Stimulated activated CD8-positive, alpha-beta memory T cell treated with anti-CD3 and anti-CD28 coated beads, Interleukin-12 subunit alpha, Interleukin-12 subunit beta, amount 100 ng/mL, for 1 hour (primary cell): ENCODE data around the gene GPR141.
"Not testable (repeated sequence)": the region's sequence is repeated elsewhere in the genome, so short reads cannot be mapped to it uniquely, and the experiment has no call there.

Experiments
- DNase-seq: peaks from one replicate; pipeline ENCODE4 v3.0.0-alpha.2; 2020; ENCODE audit warnings: low read depth

Gene GPR141

DNA sequence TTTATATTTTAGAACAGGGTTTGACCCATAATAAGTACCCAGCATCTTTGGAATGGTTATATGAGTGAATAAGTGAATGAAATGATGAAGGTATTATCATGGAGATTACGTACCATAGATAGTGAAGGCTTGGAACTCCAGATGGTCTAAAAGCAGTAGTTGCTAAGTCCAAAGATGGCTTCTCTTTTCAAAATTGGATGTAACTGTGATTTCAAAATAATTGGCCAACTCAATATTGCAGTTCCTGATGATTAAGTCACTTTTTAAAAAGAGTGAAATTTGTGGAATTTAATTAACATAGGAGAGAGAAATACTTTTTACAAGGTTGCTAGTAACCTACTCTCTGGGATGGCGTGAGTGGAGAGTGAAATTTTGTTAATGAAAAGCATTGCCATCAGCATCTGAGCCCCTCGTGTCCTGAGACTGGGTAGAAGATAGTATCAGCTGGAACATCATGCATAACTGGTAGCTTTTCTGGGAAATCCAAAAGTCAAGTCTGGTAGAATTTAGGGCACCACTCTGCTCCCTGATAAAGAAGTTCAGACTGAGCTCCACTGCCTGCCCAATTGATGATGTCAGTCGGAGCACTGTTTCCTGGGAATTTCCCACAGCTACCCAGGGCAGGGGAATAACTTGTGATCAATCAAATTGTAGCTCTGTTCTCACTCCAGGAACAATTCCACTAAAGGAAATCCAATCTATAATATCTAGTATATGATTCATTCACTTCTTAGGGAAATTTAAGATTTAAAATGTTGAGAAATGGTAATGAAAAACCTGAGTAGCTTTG lies 3.2 kb downstream of the GPR141 start:
- DNase-seq = no peak

DNA sequence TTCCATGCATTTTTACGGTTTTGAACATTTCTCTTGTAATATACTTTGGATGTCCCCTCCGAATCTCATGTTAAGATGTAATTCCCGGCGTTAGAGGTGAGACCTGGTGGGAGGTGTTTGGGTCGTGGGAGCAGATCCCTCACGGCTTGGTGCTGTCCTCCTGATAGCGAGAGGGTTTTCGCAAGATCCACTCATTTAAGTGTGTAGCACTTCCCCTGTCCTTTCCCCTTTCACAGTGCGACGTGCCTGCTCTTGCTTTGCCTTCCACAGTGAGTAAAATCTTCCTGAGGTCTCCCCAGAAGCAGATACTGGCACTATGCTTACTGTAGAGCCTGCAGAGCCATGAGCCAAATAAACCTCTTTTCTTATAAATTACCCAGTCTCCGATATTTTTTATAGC lies 6.6 kb downstream of the GPR141 start:
- DNase-seq = no peak

DNA sequence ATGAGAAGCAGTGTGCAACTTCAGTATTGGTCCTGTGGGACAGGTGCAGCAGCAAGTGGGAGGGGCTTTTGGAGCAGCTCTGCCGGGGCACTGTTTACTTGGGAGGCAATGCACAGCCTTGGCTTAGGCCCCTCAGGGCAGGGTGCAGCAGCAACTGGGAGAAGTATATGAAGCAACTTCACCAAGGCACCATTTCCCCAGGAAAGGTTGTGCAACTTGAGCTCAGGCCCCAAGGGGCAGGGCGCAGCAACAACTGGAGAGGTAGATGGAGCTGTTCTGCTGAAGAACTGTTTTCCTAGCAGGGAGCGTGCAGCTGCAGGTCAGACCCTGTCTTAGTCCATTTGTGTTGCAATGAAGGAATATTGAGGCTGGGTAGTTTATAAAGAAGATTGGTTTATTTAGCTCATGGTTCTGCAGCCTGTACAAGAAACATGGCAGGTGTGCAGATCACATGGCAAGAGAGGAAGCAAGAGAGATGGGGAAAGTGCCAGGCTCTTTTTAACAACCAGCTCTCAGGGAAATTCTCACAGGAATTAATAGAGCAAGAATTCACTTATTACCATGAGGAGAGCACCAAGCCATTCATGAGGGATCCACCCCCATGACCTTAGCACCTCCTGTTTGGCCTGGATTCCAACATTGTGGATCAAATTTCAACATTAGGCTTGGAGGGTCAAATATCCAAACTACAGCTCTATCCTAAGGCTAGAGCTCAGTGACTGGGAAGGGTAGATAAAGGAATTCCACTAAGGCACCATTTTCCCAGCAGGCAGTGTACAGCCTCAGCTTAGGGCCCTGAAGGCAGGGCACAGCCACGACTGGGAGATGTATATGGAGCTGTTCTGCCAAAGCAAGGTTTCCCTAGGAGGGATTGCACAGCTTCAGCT lies 10.9 kb downstream of the GPR141 start:
- DNase-seq = no peak

DNA sequence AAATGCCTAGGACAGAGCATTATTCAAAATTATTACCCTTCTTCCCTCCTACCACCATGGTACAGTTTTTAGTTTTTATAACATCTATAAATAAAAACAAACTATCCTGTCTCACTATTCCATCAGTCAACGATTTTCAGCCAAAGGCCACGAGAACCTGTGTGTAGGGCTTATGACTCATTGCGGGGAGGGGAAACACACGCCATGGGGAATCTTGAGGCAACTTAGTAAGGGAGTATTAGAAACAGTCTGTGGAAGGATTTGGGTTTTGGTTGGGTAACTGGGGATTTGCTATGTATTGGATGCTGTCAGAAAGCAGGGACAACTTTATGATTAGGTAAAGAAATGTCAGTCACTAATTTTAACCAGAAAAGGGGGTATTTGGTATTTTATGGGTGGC lies 14.7 kb downstream of the GPR141 start:
- DNase-seq = no peak

DNA sequence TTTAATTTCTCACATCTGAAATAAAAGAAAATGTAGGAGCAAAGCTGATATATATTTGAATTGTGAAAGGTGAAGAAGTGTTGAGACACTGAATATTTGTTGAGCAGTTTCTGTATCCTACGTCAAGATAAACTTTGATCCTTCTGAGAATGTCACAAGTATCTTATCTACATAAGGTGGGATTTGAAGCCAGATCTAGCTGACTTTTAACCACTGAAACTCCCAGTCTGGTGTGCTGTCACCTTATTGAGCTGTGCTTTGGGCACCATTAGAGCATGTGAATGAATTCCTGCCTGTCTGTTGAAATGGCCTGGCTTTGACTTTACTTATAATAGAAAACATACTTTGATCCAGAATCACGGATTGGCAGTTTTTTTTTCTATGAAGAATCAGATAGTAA lies 15.2 kb downstream of the GPR141 start:
- no peak for DNase-seq

DNA sequence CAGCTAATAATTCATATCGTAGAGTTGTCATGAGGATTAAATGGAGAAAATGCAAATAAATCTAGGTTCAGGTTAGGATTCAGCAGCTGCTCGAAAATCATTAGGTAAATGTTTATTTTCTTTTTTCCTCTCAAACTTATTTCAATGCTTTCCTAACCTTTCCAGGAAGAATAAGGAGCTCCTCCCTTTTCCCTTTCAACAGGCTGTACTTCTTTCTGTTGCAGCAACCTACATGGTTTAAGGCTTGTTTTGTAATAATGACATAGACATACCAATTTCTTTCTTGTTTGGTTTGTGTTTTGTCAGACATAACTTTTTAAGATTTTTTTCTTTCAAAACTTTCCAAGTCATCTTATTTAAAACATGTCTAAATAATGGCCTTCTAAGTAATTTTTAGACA lies 18.2 kb downstream of the GPR141 start:
- no peak for DNase-seq

DNA sequence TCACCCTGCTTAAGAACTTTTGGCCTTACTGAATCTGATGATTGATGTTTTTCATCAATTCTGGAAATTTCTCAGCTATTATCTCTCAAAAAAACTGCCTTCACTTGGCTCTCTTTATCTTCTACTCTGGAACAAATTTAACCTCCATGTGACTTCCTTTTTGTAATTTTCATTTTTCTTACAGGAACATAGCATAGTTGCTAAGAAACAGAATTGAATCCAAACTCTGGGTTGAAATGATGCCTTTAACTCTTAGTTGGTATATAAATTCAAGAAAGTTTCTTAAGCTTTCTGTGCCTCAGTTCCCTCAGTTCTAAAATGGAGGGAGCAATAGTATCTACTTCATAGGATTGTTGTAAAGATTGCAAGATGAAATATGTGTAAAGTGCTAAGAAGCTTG lies 19.8 kb downstream of the GPR141 start:
- DNase-seq = no peak

DNA sequence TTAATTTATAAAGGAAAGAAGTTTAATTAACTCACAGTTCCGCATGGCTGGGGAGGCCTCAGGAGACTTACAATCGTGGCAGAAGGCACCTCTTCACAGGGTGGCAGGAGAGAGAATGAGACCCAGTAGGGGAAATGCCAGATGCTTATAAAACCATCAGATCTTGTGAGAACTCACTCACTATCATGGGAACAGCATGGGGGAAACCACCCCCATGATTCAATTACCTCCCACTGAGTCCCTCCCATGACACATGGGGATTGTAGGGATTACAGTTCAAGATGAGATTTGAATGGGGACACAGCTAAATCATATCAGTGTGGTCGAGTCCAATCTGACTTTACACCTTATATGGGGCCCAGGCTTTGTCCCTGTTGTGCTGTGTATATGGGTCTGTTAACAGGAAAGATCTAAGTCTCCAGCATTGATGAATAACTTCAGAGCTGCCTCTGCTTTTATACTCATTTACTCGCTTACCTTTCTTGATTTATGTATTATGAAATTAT lies 20.8 kb downstream of the GPR141 start:
- DNase-seq = not testable (repeated sequence)

DNA sequence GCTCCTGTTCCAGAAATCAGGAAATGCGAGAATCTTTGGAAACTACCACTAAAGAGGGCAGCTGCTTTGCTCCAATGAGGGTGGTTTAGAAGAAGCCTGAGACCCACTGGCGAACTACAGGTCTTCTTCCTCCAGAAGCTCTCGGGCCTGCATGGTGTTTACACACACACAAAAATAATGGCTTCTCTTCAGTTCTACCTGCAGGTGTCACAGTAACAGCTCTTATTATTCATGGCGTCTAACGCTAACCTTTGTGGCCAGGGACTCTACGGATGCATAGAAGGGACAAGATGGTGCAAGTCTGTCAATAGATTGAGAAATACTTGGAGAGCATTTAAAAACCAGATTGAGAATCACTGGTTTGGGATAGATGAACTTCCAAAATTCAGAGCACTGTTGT lies 22.4 kb downstream of the GPR141 start:
- no peak for DNase-seq

DNA sequence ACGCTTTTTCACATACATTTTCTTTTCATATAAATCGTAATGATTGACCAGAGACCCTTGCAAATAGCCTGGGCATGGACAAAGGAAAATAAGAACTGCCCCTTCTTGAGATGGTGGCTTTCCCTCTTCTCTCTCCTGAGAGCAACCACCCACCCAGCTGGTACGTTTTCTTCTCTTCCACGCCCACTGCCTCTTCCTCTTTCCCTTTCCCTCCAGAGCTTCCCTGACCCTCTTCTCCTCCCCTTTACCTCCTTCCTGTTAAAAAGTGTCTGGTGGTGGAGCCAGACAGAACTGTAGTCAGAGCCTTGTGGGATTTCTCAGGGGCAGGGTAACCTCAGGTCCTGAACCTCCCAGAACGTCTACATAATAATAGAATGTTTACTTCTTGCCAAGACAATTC lies 23.2 kb downstream of the GPR141 start:
- no peak for DNase-seq

DNA sequence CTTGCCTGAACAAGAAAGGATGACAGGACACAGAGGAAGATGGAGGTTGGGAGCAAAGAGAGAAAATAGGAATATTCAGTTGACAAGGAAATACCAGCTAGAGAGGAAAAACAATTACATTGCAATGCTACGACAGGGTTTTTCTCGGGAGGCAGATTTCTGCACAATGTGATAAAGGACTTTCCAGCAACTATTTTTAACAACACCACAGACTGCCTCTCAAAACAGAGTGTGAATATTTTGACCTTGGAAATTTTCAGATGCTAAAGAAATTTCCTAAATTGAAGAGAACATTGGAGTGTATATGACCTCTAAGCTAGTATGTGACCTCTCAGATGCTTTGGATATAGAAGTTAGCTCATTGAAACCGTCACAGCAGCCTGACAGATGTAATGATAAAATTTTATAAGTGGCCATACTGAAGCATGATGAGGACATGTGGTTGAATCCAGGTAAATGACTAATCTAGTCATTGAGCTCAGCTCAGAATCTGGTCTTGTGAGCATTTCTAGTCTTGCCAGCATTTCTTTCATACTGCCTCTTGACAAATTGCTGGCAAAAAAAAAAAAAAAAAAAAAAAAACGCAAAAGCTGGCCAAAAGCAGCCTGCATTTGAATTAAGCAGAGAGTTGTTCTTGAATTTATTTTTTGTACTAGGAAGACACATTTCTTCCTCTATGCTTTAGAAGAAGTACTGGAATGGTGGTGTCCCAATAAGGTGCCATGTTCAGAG lies 24.4 kb downstream of the GPR141 start:
- no peak for DNase-seq

DNA sequence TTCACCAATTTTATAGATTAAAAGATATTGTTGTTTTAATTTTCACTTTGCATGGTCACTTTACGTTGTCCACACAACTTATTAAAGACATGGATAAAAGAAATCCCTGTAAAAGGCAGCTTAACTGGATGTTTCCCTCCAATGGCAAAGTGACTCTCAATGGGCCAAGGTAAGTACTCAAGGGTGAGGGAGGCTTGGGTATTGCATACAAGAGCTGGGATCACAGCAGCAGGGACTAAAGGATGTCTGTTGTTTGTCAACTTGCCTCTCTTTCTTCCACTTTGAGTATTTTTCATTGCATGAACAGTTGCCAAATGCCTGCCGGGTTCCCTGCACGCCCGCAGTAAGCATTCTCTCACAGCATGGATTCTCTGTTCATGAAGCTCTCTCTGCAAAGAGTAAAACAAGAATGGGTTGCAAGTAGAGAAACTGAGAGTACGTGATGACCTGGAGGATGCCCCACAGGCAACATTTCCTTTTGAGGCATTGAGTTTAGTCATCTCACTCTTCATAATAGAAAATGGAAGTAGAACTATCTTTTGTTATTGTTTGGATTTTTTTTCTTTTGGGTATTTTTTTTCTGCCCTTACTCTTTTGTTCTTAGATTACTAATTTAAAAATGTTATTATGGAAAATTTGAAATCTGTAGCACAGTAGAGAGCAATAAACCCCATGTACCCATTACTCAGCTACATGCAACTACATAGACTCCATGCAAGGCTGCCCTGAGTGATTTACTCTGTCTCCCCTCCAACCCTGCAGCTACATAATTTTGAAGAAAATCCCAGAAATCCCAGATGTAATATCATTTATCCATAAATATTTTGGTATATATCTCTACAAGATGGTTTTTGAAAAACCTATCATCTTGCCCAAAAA lies 26.3 kb downstream of the GPR141 start:
- DNase-seq = no peak

DNA sequence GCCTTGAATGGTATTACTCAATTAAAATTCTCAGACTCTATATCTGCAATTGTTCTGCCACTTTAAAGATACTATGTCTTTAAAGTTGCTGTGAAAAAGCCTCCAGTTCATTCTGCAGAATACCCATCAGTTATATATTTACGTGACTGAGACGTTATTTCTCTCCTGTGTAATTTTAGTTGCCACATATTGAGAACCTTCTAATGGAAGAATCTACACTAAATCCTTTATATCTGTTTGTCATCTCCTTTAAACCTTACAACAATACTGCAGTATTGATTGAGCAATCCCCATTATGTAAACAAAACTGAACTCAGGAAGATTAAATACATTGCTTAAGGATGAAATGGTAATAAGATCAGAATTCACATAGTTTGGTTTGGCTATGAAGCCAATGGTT lies 30.0 kb downstream of the GPR141 start:
- no peak for DNase-seq

DNA sequence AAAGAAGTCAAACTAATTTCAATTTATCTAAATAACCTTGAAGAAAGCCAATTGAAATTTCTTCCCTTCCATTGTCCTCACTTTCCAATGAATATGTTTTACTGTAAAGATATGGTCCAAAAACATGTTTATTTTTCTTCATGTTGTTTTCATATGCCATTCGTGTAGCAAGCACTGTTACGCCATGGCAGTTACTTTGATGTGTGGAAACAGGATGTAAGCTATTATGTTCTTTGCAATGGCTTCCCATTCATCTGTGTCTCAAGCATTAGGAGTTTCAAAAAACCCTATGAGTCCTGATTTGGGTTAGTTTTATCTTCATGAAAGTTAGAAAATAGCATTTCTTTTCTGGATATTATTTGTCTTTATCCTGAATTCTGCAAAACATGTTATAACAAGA lies 31.0 kb downstream of the GPR141 start:
- no peak for DNase-seq

DNA sequence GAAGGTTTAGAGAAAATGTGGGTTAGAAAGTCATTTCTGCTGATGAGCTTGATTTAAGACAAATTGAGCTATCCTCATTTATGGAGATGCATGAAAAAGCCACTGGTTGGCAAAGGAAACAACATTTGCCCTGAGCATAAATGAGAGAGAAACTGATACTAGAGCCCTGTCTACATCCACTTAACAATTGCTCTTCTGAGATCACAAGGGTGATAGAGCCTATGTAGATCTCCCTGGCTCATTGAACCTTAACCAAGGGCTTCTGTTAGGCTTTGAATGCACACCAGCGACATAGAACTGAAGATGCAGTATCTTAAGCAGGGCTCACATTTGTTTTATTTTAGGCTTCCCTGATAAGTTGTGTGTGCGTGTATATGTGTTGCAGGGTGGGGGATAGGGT lies 35.0 kb downstream of the GPR141 start:
- no peak for DNase-seq

DNA sequence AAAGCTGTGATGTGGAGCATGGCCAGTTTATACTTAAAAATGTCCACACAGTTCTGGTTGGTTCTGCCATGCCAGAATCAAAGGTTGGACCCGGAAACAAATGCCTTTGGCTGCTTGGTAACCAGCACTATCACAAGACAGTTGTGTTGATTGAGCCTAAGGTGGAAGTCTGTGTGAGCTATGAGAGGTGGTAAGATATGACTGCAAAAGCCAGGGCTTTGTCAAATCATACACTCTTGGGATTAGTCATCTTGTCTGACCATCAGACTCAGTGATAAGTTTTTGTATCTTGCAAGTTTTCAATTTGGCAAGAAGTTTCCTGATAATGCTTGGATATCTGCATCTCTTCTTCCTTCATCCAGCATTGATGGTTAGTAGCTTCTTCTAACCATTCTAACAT lies 35.5 kb downstream of the GPR141 start:
- DNase-seq = no peak

DNA sequence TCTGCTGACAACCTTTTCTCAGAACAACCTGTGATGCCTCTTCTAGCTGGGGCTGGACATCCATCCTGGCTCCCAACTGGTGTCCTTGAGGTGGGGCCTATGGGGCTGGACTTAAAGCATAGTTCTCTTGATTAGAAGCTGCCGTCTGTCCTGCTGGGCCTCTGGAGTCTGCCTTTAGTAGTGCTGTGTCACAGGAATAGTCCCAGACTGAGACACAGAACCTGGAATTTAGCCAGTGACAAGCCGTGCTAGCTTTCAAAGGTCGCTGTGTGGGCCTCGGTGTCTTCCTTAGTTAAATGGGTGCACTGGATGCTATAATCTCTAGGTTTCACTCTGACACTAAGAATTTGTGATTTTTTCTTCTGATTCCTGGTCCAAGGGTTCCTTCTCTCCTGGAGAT lies 41.2 kb downstream of the GPR141 start:
- no peak for DNase-seq

DNA sequence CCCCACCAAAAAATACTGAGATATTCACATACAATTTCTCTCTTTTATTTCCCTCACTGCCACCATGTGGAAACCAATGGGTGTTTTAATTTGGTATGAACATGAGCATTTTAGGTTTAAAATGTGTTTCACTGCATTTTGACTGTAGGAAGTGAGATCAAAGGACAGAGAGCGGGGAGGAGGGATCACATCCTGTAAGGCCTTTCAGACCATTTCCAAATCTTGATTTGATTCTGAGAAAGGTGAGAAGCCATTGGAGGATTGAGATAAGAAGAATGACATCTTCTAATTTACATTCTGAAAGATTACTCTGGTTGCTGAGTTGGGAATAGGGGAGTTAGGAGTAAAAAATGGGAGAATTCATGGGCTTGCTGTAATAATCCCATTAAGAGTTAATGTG lies 42.5 kb downstream of the GPR141 start:
- DNase-seq = no peak

DNA sequence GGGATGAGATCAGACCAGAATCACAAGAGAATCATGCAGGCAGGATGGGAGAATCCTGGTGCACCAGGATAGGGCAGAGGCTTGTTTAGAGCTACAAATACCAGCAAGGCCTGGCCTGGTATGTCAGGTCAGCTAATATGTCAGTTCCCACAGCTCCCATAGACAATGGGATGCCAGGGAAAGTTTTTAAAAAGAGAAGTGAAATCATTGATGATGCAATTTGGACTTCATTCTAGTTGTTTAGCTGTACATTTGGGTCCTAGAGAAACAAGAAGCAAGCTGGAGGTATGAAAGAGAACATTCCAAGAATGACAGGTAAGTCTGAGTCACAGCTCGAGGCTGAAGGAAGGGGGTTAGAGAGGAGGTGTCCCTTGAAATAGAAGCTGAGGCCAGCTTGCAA lies 45.2 kb downstream of the GPR141 start:
- DNase-seq = no peak

DNA sequence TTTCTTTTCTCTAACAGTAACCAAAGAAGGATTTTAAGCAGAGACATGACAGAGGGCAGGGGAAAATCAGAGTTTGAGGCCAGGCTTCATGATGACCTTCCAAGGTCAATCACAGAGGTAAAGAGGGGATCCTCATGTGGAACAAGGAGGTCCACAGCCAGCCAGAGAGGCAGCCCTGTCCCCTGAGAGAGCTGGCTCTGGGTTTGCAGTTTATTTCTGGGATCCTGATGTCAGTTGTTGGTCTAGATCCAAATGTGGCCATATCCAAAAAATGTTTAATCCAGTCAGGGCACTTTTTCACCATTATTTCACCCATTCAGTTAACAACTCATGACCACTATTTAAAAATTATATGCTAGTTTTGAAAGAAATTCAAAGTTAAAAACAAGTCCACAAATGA lies 45.6 kb downstream of the GPR141 start:
- no peak for DNase-seq

DNA sequence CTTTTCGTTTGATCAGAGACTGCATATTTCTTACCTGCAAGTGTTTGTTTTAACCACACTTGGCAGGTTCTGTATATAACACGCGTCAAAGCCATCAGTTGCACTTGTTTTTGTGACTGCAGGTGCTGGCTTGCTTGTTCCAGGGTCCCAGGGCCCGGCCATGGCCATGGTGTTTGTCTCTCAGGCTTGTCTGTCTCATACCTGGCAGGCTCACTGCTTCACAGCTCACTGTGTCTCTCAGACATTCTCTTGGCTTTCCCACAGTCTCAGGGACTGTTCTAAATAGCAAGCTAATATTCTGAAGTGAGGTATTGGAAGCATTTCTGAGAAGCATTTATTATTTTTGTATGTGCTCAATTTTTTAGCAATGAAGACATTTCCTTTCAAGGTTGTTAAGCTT lies 46.9 kb downstream of the GPR141 start:
- no peak for DNase-seq

DNA sequence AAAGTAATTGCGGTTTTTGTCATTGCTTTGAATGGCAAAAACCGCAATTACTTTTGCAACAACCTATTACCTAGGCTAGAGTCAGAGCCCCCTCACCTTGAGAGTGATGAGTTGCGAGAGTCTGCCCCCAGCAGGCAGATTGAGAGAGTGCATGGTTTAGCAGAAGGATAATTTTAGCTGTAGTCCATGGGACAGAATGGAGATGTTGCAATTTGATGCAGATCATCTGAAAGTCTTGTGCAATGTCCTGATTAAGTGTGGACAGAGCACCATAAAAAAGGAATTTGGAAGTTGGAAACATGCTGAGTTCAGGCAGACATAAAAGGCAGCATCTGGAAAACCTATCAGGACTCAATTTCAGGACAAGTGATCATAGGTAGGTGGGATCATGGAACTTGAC lies 48.7 kb downstream of the GPR141 start:
- no peak for DNase-seq
